Peyer's patch (tissue), 4 donors: ENCODE measurements around the gene PTPN23.

Source experiments
- POLR2A ChIP-seq, 2 donors: fragments of 450-650 bp; IDR thresholded peaks; one replicate each; pipeline ENCODE4 v1.5.1; 2017; ENCODE audit warnings: antibody characterized with exemption in 2 of 2, mild to moderate bottlenecking in 2 of 2, moderate library complexity in 2 of 2
- TF ChIP-seq, protein P1 (sequence below), 6 experiments: fragments of 450-650 bp in 4 of 6; fragments of 200-600 bp in 2 of 6; sonication (generic) in 1 of 6; IDR thresholded peaks; one replicate each; pipeline ENCODE4 v1.5.1; 2017 to 2019; ENCODE audit warnings: antibody characterized with exemption in 6 of 6, mild to moderate bottlenecking in 3 of 6, moderate library complexity in 1 of 6

DNA sequence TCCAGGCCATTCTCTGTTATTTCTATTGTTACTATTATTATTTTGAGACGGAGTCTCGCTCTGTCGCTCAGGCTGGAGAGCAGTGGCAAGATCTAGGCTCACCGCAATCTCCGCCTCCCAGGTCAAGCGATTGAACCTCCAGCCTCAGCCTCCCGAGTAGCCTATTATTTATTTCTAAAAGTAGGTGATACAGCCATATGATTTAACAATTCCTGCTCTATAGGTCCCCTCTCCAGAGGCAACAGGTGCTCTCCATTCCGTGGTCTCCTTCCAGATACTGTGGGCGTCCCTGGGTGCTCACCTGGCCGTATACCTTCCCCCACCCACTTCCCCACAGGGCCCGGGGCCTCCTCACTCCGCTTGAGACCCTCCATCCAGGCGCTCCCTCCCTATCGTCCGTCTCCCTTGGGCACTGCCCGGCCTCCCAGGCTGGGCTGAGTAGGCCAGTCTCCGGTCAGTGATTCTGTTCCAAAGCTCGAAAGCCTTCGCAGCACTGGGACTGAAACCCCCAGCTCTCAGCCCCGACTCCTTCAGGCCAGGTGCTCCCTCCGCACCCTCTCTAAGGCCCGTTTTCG, 708 bp upstream of the PTPN23 start:
- TF ChIP-seq, protein P1, sequence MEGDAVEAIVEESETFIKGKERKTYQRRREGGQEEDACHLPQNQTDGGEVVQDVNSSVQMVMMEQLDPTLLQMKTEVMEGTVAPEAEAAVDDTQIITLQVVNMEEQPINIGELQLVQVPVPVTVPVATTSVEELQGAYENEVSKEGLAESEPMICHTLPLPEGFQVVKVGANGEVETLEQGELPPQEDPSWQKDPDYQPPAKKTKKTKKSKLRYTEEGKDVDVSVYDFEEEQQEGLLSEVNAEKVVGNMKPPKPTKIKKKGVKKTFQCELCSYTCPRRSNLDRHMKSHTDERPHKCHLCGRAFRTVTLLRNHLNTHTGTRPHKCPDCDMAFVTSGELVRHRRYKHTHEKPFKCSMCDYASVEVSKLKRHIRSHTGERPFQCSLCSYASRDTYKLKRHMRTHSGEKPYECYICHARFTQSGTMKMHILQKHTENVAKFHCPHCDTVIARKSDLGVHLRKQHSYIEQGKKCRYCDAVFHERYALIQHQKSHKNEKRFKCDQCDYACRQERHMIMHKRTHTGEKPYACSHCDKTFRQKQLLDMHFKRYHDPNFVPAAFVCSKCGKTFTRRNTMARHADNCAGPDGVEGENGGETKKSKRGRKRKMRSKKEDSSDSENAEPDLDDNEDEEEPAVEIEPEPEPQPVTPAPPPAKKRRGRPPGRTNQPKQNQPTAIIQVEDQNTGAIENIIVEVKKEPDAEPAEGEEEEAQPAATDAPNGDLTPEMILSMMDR (IDR thresholded peaks at IDR 0.05) = peak in 3 of 6 experiments; percentile 16 to 24 (median 20)
- peak; percentile 67 to 89 for TF ChIP-seq POLR2A (IDR thresholded peaks at IDR 0.05)
